Endometrial microvascular endothelial cells (primary cell): ENCODE measurements around the gene GPATCH4. TPM values are rescaled to one million over a fixed set of nuclear protein-coding genes. Genes with fewer than 3 reads are reported as not detected.
"Not testable (repeated sequence)": the region's sequence is repeated elsewhere in the genome, so short reads cannot be mapped to it uniquely, and the experiment has no call there.

Experiments
- in situ Hi-C: cut with HindIII; loops from 2 replicates; pipeline ENCODE4 v1.10.0; 2017; ENCODE audit warnings: low sequenced_read_pairs, low pct_unique_long_range_greater_than_20kb; ENCODE audit errors: inconsistent ontology term
- total RNA-seq: library from RNA; depleted of rRNA; stranded (reverse); fragments of >200 nt; gene quantifications from one replicate; pipeline ENCODE4 v1.2.3, GENCODE V29; 2015; ENCODE audit errors: inconsistent ontology term

GPATCH4 gene
- total RNA-seq, 1 donor from 2014 or later: 12.9 TPM

DNA sequence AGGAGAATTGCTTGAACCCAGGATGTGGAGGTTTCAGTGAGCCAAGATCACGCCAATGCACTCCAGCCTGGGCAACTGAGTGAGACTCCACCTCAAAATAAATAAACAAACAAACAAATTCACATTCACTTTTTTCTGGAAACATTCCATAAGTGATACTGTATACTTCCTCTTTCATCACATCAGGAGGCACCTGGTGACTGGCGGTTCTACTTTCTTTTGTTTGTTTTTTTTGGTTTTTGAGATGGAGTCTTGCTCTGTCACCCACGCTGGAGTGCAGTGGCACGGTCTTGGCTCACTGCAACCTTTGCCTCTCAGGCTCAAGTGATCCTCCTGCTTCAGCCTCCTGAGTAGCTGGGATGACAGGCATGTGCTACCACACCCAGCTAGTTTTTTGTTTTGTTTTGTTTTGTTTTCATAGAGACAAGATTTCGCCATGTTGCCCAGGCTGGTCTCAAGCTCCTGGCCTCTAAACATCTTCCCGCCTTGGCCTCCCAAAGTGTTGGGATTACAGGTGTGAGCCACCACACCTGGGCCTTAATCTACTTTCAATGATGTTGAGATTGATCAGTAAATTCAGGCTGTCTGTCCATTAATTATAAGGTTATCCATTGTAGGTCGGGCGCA is 28.7 kb upstream of the GPATCH4 start:
- in situ Hi-C loops: no loop called here

DNA sequence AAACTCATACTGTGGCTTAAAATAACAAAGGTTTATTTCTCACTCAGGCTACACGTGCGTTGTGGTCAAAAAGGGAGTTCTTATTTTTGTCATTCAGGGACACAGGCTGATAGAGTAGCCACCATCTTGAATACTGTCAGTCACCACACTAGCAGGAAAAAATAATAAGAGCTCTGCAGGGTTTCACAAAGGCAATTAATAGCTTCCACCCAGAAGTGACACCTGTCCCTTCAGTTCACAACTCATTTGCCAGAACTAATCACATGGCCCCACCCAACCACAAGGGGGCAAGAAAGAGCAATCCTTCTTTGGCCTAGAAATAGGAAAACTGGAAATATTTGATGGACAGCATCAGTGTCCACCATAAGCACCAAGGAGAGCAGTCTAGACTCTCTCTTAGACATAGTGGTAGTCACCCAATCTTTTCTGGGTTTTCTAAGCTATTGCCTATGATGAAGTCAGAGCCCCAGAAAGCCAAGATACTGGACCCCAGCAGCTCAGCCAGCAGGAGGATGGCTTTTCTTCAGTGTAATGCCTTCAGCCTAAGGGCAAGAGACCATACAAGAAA is 26.1 kb upstream of the GPATCH4 start:
- in situ Hi-C loops: no loop called here

DNA sequence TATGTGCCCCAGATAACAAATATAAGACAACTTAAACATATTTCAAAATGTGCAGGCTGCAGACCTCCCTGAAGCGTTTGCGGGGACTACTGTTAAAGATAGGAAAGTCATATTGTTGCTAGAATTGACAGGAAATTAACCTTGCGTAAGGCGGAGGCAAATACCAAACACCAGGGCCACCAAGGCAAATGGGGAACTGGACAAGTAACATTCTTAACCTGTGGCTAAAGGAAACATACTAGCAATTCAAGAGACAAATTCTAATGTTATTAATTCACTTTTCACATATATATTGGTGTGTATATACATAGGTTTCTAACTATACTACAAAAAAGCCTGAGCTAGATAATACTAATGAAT is 24.8 kb upstream of the GPATCH4 start:
- in situ Hi-C loops: no loop called here

DNA sequence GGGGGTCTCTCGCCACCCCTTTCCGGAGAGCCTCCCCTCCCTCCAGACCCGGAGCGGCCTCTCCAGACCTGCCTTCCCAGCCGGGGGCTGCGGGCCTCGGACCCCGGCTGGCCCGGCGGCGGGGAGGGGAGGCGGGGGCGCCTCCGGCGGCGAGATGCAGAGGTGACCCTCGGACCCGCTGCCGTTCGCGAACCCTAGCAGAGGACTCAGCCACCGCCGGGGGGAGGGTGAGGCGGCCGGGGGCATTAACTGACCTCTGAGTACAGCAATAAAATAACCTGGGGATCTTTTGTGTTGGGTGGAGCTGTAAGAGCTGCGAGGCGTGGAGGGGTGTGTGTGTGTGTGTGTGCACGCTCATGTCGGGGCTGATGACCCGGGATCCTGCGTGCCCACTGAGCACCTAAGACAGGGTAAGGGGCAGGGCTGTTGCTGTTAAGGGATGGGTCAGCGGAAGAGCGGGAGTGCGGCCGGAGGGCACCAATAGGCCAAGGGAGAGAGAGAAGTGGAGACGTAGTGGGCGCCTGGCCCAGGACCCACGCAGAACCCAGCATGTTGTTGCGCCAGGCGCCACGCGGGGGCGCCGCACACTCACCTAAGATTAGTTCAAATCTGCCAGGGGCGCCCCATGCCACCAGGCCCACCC is 24.3 kb upstream of the GPATCH4 start:
- in situ Hi-C loops: no loop called here

DNA sequence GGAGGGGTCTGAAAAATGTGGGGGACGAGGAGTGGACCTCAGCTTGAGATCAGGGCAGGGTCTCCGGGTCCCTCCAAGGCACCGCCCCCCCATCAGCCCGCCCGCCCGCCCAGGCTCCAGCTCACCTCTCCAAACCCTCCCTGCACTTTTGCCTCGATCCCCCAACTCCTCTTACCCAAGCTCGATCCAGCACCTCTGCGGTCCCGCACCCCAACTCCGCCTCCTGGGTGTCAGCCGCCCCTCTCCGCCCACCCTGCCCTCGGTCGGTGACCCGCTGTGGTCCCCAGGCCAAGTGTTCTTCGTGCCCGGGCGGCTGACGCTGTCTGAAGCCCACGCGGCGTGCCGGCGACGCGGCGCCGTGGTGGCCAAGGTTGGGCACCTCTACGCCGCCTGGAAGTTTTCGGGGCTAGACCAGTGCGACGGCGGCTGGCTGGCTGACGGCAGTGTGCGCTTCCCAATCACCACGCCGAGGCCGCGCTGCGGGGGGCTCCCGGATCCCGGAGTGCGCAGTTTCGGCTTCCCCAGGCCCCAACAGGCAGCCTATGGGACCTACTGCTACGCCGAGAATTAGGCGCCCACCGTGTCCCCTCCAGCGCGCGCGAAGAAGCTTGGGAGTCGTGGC is 23.6 kb upstream of the GPATCH4 start:
- in situ Hi-C loops: no loop called here

DNA sequence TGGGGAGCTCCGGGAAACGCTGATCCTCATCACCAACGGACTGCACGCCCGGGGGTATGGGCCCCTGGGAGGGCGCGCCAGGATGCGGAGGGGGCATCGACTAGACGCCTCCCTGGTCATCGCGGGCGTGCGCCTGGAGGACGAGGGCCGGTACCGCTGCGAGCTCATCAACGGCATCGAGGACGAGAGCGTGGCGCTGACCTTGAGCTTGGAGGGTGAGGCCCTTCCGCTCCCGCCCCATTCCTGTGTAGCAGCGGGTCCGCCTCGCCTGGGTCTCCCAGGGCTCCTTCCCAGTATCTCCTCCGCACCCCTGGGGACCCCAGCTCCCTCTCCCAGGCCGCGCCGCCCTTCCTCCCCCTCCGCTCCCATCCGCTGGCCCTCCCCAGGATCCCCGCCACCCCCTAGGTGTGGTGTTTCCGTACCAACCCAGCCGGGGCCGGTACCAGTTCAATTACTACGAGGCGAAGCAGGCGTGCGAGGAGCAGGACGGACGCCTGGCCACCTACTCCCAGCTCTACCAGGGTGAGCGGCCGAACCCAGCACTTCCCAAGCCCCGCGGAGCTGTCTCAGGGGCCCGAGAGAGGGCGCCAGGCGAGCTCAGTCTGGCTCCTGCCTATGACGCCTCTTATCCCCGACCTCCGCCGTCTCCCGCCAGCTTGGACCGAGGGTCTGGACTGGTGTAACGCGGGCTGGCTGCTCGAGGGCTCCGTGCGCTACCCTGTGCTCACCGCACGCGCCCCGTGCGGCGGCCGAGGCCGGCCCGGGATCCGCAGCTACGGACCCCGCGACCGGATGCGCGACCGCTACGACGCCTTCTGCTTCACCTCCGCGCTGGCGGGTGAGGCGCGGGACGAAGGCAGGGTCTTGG is 22.9 kb upstream of the GPATCH4 start:
- in situ Hi-C loops: no loop called here

DNA sequence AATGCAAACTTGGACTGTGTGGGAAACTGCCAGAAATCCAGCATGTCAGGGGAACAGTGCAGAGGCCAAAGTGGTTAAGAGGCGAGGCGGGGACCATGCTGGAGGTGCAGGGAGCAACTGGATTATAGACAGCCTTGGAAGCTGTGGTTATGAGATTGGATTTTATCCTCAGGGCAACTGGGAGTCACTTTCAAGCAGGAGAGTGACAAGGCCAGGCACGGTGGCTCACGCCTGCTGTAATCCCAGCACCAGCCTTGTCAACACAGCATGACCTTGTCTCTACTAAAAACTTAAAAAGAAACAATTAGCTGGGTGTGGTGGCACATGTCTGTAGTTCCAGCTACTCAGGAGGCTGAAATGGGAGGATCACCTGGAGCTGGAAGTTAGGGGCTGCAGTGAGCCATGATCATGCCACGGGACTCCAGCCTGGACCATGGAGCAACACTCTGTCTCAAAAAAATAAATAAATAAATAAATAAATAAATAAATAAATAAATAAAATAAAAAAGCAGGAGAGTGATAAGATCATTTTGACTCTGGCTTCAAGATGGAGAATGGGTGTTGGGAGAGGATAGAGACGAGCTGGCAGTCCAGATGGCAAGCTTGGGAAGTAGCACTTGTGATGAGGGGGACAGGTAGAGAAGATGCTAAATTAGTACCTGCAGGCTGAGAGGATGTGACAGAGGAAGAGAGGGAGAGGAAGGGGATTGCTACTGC is 21.5 kb upstream of the GPATCH4 start:
- in situ Hi-C loops: no loop called here

DNA sequence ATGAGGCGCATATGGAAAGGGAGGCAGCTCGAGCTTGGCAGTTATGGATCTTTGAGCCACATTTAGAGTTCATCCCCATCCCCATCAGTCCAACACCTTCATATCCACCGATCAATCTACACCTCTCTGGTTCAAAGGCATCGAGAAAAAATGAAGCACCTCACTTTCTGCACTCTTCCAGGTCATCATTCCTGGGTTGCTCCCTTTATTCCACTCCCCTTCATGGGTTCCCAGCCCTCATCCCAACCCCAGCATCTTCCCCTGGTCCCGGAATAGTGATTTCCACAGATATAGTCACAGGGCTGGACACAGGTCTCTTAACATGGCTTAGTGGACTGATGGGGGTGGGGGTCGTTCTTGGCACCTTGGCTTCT is 18.3 kb upstream of the GPATCH4 start:
- in situ Hi-C loops: no loop called here

DNA sequence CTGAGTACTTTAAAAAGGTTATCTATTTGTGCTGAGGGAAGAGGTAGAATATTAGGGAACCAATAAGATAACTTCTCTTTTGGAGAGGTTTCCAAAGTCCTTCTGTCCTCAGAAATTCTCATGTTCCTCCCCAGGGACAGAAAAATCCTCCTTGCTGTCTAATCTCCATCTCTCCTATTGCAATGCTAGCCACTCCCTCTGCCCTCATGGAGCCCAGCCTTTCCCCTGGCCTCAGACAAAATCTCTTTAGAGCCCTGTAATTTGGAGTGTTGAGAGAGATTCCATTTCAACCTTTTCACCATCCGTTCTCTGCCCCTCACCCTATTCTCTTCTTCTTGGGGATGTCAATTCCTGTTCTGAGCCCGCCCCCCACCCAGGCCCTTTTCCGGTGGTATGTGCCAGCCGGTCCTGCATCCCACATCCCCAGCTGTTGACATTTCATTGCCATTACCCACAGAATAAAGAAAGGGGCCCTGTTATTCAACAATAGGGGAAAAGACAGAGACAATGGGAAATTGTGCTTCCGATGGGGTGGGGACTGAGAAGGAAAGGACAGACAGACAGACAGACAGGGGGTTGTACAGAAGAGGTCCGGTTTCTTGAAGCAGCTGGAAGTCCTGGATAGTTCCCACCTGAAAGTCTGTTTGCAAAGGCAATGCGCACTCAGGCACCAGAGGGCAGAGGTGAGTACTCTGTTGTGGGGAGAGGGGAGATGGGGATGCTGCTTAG is 17.7 kb upstream of the GPATCH4 start, which contains the start of gene HAPLN2:
Gene HAPLN2 (plus strand): TSS at position 563 of the 729 bp plus-strand sequence. CDS start 4,076 bp downstream, outside the sequence.
- in situ Hi-C loops: no loop called here

DNA sequence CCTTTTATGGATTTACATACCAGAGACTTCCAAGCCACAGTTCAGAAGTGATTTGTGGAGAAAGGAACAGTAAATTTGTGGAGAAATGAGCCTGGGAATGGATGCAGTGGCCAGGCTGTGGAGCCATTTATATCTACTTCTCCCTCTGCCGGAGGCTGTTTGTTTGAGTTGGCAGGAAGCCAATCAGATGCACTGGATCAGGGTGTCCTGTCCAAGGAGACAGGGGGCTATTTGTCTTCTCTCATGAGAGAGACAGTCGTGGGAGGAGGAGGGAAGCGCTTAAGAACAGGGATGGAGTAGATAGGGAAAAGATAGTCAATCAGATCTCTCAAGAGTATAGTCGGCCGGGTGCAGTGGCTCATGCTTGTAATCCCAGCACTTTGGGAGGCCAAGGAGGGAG is 15.2 kb upstream of the GPATCH4 start:
- in situ Hi-C loops: no loop called here

DNA sequence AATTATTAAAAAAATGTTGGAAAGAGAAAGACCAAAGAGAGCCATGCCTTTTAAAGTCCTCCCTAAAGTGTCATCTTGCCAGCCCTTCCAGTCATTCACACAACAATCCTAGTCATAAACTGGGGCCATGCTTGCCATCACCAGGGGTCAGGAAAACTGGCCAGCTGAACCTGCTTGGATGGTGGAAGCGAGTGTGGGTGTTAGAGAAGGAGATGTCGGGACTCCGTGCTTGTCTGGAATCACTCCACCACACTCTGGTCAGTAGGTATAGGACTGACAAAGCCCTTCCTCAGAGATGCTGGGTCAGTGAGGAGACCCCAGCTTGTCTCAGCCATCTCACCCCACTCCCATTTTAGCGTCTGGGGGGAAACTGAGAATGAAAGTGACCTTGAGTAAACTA is 14.7 kb upstream of the GPATCH4 start:
- in situ Hi-C loops: no loop called here

DNA sequence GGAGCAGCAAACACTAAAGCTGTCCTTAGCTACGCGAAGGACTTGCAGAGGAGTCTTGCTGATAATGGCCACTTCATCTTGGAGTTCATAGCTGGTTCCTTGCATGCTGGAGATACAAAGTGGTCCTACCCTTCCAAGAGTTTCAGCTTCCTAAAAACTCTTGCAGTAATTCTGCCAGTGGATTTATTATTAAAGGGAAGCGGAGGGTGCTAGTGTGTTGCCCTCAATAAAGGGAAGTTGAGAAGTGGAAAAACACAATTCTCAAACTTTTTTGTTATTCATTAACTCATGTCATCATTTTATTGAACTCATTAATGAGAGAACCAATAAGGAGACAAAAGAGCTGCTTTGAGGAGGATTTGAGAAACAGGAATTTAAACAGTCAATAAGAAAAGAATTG is 11.4 kb upstream of the GPATCH4 start:
- in situ Hi-C loops: no loop called here

DNA sequence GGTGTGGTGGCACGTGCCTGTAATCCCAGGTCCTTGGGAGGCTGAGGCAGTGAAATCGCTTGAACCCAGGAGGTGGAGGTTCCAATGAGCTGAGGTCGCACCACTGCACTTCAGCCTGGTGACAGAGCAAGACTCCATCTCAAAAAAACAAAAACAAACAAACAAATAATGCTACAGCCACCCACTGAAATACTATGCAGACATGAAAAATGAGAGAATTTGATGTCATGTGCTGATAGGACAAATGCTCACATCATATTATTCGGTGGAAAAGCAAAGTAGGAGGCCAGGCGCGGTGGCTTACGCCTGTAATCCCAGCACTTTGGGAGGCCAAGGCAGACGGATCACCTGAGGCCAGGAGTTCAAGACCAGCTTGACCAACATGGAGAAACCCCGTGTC is 8.8 kb upstream of the GPATCH4 start:
- in situ Hi-C loops: not testable (repeated sequence)

DNA sequence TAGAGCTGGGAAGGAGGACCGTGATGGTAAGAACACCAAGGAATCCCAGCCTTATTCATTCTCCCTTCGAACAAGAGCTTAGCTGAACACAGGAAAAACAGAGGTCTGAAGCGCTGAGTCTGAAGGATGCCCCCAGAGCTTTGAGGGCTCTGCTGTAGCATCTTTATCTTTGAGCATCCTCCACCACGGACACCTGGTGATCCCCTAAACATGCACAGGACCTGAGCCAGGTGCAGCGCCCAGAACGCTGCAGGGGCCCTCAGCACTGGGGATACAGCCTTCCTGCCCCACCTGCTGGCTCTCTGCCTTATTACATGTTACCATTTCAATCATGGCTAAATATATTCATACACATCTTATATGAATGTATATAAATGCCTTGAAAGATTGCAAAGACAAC is 7.7 kb upstream of the GPATCH4 start:
- in situ Hi-C loops: no loop called here

DNA sequence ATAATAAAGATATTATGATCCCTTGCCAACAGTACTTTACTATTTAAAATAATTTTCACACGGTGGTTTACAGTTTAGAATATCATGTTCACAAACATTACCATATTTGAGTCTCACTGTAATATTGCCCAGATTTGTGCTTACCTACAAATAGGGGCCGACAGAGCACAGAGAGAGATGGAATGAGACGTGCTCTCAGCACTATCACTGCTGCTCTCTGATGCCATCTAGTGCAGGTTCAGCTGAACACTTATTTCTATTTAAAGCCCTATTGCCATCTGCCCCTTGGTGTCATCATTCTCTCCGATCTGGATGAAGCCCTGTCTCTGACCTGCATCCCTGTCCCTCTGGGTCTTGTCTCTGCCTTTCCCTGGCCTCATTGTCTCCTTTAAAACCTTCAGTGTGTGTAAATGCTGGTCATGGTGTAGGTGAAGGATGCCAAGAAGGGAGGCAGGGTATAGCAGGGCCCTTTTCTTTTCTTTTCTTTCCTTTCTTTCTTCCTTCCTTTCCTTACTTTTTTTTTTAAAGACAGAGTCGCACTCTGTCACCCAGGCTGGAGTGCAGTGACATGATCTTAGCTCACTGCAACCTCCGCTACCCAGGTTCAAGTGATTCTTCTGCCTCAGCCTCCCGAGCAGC is 6.9 kb upstream of the GPATCH4 start:
- in situ Hi-C loops: no loop called here

DNA sequence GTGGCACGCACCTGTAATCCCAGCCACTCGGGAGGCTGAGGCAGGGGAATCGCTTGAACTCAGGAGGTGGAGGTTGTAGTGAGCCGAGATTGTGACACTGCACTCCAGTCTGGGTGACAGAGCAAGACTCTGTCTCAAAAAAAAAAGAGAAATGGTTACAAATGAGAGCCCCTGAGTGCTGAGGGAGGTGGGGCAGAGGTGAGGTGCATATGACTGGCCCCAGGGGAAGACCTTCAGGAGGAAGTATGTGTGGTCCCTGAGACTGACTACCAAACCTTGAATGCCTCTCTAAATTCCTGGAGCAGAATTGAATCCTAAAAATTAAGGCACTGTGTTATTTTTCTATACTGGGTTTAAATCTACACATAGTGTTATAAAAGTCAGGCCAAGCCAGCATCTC is 6.1 kb upstream of the GPATCH4 start:
- in situ Hi-C loops: not testable (repeated sequence)

DNA sequence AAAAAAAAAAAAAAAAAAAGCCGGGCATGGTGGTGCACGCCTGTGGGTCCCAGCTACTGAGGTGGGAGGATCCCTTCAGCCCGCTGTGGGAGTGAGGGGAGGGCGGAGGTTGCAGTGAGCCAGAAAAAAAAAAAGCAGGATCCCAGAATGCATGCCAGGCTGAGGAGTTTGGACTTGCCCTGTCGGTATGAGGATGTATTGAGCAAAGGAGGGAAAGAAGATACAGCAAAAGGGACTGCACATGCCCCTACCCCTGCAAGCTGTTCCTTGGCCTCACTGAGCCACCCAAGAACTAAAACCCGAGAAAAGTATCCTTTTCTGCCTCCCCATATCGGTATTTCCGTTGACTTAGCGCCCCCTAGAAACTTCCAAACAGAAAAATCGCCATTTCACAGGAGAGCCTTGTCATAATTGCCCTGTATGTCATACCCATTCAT is 1.3 kb upstream of the GPATCH4 start:
- in situ Hi-C loops: no loop called here

DNA sequence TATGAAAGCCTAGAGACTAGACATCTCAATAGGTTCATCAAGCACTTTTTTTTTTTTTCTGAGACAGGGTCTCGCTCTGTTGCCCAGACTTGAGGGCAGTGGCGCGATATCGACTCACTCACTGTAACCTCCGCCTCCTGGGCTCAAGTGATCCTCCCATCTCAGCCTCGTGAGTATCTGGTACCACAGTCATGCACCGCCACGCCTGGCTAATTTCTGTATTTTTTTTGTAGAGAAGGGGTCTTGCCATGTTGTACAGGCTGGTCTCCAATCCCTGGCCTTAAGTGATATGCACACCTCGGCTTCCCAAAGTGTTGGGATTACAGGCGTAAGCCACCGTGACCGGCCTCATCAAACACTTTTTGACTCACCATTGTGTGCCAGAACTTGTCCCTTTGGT is 613 bp upstream of the GPATCH4 start:
- in situ Hi-C loops: no loop called here
